Large intestine (tissue), 3 donors: Measurements from ENCODE around the gene UCN2. TPM values are rescaled to one million over a fixed set of nuclear protein-coding genes. Genes with fewer than 3 reads are reported as not detected.
"Not testable (repeated sequence)": the region's sequence is repeated elsewhere in the genome, so short reads cannot be mapped to it uniquely, and the experiment has no call there.

Source experiments
- DNase-seq, 2 donors: peaks; one replicate each; pipeline versions ENCODE4 v3.0.0 to v3.0.0-alpha.2; 2013
- H3K27ac ChIP-seq: one replicate; pipeline ENCODE4 v1.5.1; 2013; ENCODE audit warnings: low read length
- H3K27me3 ChIP-seq: 2 replicates; pipeline ENCODE4 v1.6.1; 2013; ENCODE audit warnings: low read length; ENCODE audit not compliant: control insufficient read depth, insufficient read depth
- H3K36me3 ChIP-seq: 2 replicates; pipeline ENCODE4 v1.6.1; 2013; ENCODE audit warnings: low read length; ENCODE audit not compliant: control insufficient read depth, insufficient read depth
- H3K4me1 ChIP-seq: one replicate; pipeline ENCODE4 v1.6.1; 2013; ENCODE audit warnings: low read length; ENCODE audit not compliant: control insufficient read depth, insufficient read depth
- H3K4me3 ChIP-seq: one replicate; pipeline ENCODE4 v1.5.1; 2013; ENCODE audit warnings: low read length
- H3K9me3 ChIP-seq: one replicate; pipeline ENCODE4 v1.6.1; 2013; ENCODE audit warnings: mild to moderate bottlenecking, low read depth, low read length, moderate library complexity; ENCODE audit not compliant: control insufficient read depth
- WGBS: methylation state at CpG from one replicate; pipeline ENCODE4 v1.1.5; 2013; ENCODE audit warnings: low lambda C conversion rate; ENCODE audit not compliant: insufficient coverage; 5-methylcytosine and 5-hydroxymethylcytosine counted together
- polyA plus RNA-seq: library from polyadenylated mRNA; unstranded; fragments of 120-200 nt; gene quantifications from one replicate; pipeline ENCODE4 v1.2.1, GENCODE V29; 2013

Gene UCN2
- polyA plus RNA-seq, 1 donor = 0.87 TPM

DNA sequence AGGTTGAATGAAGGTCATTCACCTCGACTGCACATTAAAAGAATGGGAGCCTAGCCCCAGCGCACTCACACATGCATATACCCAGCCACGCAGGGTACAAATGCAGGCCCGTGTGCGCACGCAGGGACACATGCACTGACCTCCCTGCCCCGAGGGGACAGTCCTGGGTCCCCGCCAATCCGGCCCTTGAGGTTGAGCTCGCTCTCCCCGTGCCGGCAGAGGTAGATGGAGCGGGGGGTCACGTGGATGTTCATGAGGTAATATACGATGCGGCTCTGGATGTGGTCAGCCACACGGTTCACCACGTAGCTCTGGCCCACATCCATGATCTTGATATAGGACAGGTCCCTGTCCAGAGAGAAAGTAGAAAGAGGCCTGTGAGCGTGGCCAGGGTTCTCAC lies 27.5 kb downstream of the UCN2 start:
- DNase-seq = no peak
- H3K36me3 ChIP-seq = peaks cover 48% of the 10 kb centered on the region
- H3K4me1 ChIP-seq = no peaks in the 10 kb centered on the region
- no peak overlapping the region for H3K27ac ChIP-seq
- H3K27me3 ChIP-seq = no peaks in the 10 kb centered on the region
- H3K9me3 ChIP-seq = no peaks in the 10 kb centered on the region
- WGBS = no CpG with 5 or more reads among the region's 19 CpGs
- H3K4me3 ChIP-seq = no peak overlapping the region

GRCh38 chr3:48535578-48535977 lies 28.0 kb downstream of the UCN2 start:
- no peaks in the 10 kb centered on the region for H3K27me3 ChIP-seq
- WGBS = no CpG with 5 or more reads among the region's 4 CpGs
- peaks cover 48% of the 10 kb centered on the region for H3K36me3 ChIP-seq

DNA sequence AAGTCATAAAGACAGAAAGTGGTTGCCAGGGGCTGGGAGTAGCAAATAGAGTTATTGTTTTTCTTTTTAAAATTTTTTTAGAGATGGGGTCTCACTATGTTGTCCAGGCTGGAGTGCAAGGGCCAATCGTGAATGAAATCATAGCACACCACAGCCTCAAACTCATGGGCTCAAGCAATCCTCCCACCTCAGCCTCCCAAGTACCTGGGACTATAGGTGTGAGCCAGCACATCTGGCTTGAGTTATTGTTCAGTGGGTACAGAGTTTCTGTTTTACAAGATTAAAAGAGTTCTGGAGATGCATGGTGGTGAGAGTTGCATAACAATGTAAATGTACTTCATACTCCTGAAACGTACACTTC lies 30.6 kb downstream of the UCN2 start:
- no peaks in the 10 kb centered on the region for H3K4me1 ChIP-seq
- WGBS = no CpG with 5 or more reads among the region's 2 CpGs
- no peaks in the 10 kb centered on the region for H3K27me3 ChIP-seq
- DNase-seq = no peak
- H3K9me3 ChIP-seq = no peaks in the 10 kb centered on the region
- H3K4me3 ChIP-seq = no peak overlapping the region
- peaks cover 30% of the 10 kb centered on the region for H3K36me3 ChIP-seq
- no peak overlapping the region for H3K27ac ChIP-seq

More at GRCh38 chr3:48535578-48535977, 28.0 kb downstream of the UCN2 start:
- H3K4me3 ChIP-seq = no peak overlapping the region
- no peaks in the 10 kb centered on the region for H3K9me3 ChIP-seq
- no peak overlapping the region for H3K27ac ChIP-seq
- no peaks in the 10 kb centered on the region for H3K4me1 ChIP-seq
- no peak for DNase-seq

GRCh38 chr3:48532271-48532976 lies 31.2 kb downstream of the UCN2 start:
- Histone ChIP-seq H3K4me1 (no peaks in the 10 kb centered on the region), H3K27ac (no peak overlapping the region), H3K4me3 (no peak overlapping the region), H3K27me3 (no peaks in the 10 kb centered on the region), H3K36me3 (peaks cover 27% of the 10 kb centered on the region), H3K9me3 (no peaks in the 10 kb centered on the region)
- no peak for DNase-seq
- WGBS = 80% methylated on average over 1 of the region's 6 CpGs

- WGBS = no CpG with 5 or more reads among the region's 4 CpGs
- not testable (repeated sequence) for H3K9me3 ChIP-seq, H3K4me3 ChIP-seq, H3K4me1 ChIP-seq, H3K27ac ChIP-seq, H3K27me3 ChIP-seq, DNase-seq
- peaks cover 11% of the 10 kb centered on the region for H3K36me3 ChIP-seq
Measured at GRCh38 chr3:48530701-48531100, 32.9 kb downstream of the UCN2 start.

DNA sequence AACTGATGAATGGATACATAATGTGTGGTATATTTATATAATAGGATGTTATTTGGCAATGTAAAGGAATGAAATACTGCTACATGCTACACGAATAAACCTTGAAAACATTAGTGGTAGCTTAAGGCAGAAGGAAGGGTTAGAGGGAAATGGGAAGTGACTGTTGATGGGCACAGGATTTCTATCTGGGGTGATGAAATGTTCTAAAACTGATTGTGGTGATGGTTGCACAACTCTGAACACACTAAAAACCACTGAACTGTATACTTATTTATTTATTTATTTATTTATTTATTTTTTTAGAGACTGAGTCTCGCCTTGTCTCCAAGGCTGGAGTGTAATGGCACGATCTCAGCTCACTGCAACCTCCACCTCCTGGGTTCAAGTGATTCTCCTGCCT lies 34.8 kb downstream of the UCN2 start:
- Histone ChIP-seq H3K27ac (no peak overlapping the region), H3K36me3 (peaks cover 2% of the 10 kb centered on the region), H3K27me3 (no peaks in the 10 kb centered on the region)

GRCh38 chr3:48528048-48528447 lies 35.5 kb downstream of the UCN2 start:
- H3K36me3 ChIP-seq = peaks cover 2% of the 10 kb centered on the region
- no peak for DNase-seq
- H3K27ac ChIP-seq = no peak overlapping the region
- H3K4me1 ChIP-seq = no peaks in the 10 kb centered on the region
- WGBS = 100% methylated on average over 1 of the region's 9 CpGs
- no peaks in the 10 kb centered on the region for H3K9me3 ChIP-seq
- H3K4me3 ChIP-seq = no peak overlapping the region
- H3K27me3 ChIP-seq = no peaks in the 10 kb centered on the region

More for the DNA sequence above, 34.8 kb downstream of the UCN2 start:
- Histone ChIP-seq H3K4me3 (no peak overlapping the region), H3K9me3 (no peaks in the 10 kb centered on the region), H3K4me1 (no peaks in the 10 kb centered on the region)
- 100% methylated on average over 1 of the region's 3 CpGs for WGBS
- DNase-seq = no peak

GRCh38 chr3:48524970-48525369 lies 38.6 kb downstream of the UCN2 start:
- WGBS = no CpG with 5 or more reads among the region's 9 CpGs
- no peak overlapping the region for H3K27ac ChIP-seq
- H3K36me3 ChIP-seq = peaks cover 5% of the 10 kb centered on the region
- H3K4me3 ChIP-seq = no peak overlapping the region
- H3K9me3 ChIP-seq = no peaks in the 10 kb centered on the region
- H3K4me1 ChIP-seq = no peaks in the 10 kb centered on the region
- no peak for DNase-seq
- H3K27me3 ChIP-seq = no peaks in the 10 kb centered on the region

DNA sequence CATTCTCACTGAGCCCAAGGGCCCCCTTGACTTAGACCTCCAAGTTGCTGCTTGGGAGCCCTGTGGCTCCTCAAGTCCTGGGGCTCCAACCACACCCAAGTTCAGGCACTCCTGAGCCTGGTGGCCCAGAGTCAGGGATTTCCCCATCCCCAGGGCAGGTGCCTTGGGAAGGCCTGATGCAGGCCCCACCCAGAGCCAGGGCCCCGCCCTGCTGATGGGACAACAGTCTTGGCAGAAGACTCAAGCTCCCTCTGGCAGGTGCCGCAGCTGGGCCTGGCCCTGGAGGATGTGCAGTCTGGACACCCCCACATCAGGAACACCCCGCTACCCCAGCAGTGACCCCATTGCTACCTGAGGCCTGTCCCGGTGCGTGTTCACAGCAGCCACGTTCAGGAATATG lies 41.9 kb downstream of the UCN2 start:
- peaks cover 9% of the 10 kb centered on the region for H3K36me3 ChIP-seq
- WGBS = no CpG with 5 or more reads among the region's 6 CpGs
- H3K9me3 ChIP-seq = no peaks in the 10 kb centered on the region
- DNase-seq = no peak
- no peaks in the 10 kb centered on the region for H3K4me1 ChIP-seq
- H3K27ac ChIP-seq = no peak overlapping the region
- no peak overlapping the region for H3K4me3 ChIP-seq
- H3K27me3 ChIP-seq = no peaks in the 10 kb centered on the region

- Histone ChIP-seq H3K36me3 (peaks cover 9% of the 10 kb centered on the region), H3K27me3 (no peaks in the 10 kb centered on the region)
Measured at GRCh38 chr3:48519277-48519643, 44.3 kb downstream of the UCN2 start.

GRCh38 chr3:48518638-48519276 lies 44.8 kb downstream of the UCN2 start:
- Histone ChIP-seq H3K36me3 (peaks cover 9% of the 10 kb centered on the region), H3K27ac (no peak overlapping the region), H3K27me3 (no peaks in the 10 kb centered on the region), H3K4me3 (no peak overlapping the region), H3K4me1 (no peaks in the 10 kb centered on the region), H3K9me3 (no peaks in the 10 kb centered on the region)
- no CpG with 5 or more reads among the region's 12 CpGs for WGBS
- no peak for DNase-seq

More at GRCh38 chr3:48519277-48519643, 44.3 kb downstream of the UCN2 start:
- no peak overlapping the region for H3K4me3 ChIP-seq
- no peak overlapping the region for H3K27ac ChIP-seq
- no peaks in the 10 kb centered on the region for H3K4me1 ChIP-seq
- no peak for DNase-seq
- H3K9me3 ChIP-seq = no peaks in the 10 kb centered on the region
- no CpG with 5 or more reads among the region's 9 CpGs for WGBS
